HG03064 (cell line): ENCODE results near the gene PAPOLG.
"Not testable (repeated sequence)": the region's sequence is repeated elsewhere in the genome, so short reads cannot be mapped to it uniquely, and the experiment has no call there.

ENCODE experiments used
- ATAC-seq: cut with Tn5 transposase; IDR thresholded peaks from one replicate; pipeline ENCODE4 v1.9.1; 2021; ENCODE audit warnings: low read depth; ENCODE audit not compliant: unreplicated experiment

PAPOLG gene

GRCh38 chr2:60771508-60771907, 15.4 kb downstream of the PAPOLG start:
- no peak for ATAC-seq

- no peak for ATAC-seq
These were observed 19.1 kb downstream of the PAPOLG start for GRCh38 chr2:60775048-60775639.

GRCh38 chr2:60778352-60778751, 22.3 kb downstream of the PAPOLG start:
- ATAC-seq, result no peak

GRCh38 chr2:60779426-60779825, 23.4 kb downstream of the PAPOLG start:
- ATAC-seq, result no peak

GRCh38 chr2:60780721-60781120, 24.7 kb downstream of the PAPOLG start:
- ATAC-seq, result no peak

GRCh38 chr2:60793169-60793568, 37.1 kb downstream of the PAPOLG start:
- ATAC-seq, result no peak

- ATAC-seq, result no peak
These were observed 38.3 kb downstream of the PAPOLG start for GRCh38 chr2:60794271-60794863.

- ATAC-seq, result no peak
These were observed 40.8 kb downstream of the PAPOLG start for GRCh38 chr2:60796573-60797509.

GRCh38 chr2:60804473-60804872, 48.4 kb downstream of the PAPOLG start:
- no peak for ATAC-seq

GRCh38 chr2:60806595-60806987, 50.5 kb downstream of the PAPOLG start:
- no peak for ATAC-seq

- ATAC-seq, result peak; percentile 67
These were observed 51.1 kb downstream of the PAPOLG start for GRCh38 chr2:60806988-60807681.

GRCh38 chr2:60808330-60808801, 52.3 kb downstream of the PAPOLG start:
- no peak for ATAC-seq

GRCh38 chr2:60811491-60812375, 55.7 kb downstream of the PAPOLG start:
- no peak for ATAC-seq

- ATAC-seq, result not testable (repeated sequence)
These were observed 61.1 kb downstream of the PAPOLG start for GRCh38 chr2:60817191-60817590.

- no peak for ATAC-seq
These were observed 62.2 kb downstream of the PAPOLG start for GRCh38 chr2:60818272-60818671.

GRCh38 chr2:60819155-60819862, 63.2 kb downstream of the PAPOLG start:
- no peak for ATAC-seq

- no peak for ATAC-seq
These were observed 63.9 kb downstream of the PAPOLG start for GRCh38 chr2:60819936-60820335.

- ATAC-seq, result no peak
These were observed 64.5 kb downstream of the PAPOLG start for GRCh38 chr2:60820416-60821132.

- no peak for ATAC-seq
These were observed 65.0 kb downstream of the PAPOLG start for GRCh38 chr2:60821133-60821469.
